Iris pigment epithelial cell (primary cell): Measurements from ENCODE around the gene KCNQ2.
"Not testable (repeated sequence)": the region's sequence is repeated elsewhere in the genome, so short reads cannot be mapped to it uniquely, and the experiment has no call there.

Experiments used
- DNase-seq: peaks from one replicate; pipeline ENCODE4 v3.0.0-alpha.2; 2011; ENCODE audit warnings: low read depth

KCNQ2 gene

GRCh38 chr20:63385819-63386218 lies 86.6 kb downstream of the KCNQ2 start:
- DNase-seq: no peak

DNA sequence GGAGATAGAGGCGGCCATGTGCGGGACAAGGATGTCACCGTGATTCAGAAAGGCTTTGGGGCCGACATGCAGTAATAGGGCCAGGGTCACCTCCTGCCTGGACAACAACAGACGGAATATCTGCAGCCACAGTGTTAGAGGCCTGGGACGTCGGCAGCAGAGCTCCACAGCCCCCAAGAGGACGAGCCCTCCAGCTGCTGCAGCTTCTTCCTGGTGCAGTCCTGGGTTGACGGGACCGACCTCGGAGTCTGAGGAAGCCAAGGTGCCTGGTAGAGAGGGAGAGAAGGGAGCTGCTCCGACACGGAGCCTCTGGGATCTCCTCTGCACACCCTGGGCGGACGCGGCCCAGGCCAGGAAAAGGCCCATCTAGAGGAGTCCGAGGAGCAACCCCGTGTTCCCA lies 88.1 kb downstream of the KCNQ2 start:
- DNase-seq: no peak

GRCh38 chr20:63383556-63383955 lies 88.9 kb downstream of the KCNQ2 start:
- no peak for DNase-seq

GRCh38 chr20:63382551-63383300 lies 89.7 kb downstream of the KCNQ2 start:
- no peak for DNase-seq

DNA sequence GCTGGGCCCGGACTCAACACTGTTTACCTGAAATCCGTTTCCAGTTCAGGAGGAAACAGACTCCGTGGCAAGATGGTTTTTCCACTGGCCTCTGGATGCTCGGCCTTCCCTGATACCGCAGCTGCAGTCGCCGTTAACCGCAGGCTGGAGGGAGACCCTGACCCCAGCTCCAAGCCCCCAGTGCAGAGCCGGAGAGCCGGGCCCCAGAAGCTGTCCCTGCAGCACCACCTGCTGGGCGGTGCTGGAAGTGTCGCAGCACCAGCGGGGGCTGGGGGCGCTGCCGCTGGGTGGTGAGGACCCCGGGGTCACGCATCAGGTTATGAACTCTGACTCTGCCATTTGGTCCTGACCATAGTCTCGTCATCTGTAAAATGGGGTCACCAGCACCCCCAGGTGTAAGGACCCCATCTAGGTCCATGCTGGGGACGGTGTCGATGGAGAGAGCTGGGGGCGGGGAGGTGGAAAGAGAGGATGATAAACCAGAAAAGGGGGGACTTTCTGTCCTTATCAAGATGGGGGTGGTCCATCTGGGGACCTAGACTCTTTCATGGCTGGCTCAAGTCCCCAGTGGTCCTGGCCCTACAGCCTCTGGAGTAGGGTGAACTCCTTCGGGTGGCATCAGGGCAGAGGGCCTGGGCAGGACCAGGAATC lies 90.5 kb downstream of the KCNQ2 start:
- DNase-seq: no peak

DNA sequence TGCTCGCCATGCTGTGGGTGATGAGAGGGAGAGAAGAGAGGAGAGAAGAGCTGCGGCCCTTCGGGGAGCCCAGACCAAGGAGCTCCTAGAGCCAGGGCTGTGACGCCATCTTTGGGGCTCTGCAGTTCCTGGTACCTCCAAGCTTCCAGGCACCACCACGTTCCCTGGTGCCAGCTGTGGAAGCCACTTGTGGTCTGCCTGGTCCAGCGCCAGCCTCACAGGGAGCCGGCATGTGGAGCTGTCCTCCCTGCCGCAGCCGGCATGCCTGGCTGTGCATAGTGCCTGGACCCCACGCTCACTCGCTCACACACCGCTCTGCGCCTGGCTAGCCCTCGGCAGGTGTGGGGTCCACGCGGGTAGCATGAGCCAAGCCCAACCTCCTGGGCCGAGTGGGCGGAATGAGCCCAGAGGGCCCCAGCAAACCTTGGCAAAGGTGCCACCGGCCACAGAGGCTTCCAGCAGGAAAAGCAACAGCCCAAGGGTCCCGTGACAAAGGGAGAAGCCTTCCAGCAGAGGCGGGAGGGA lies 92.0 kb downstream of the KCNQ2 start:
- DNase-seq: no peak

DNA sequence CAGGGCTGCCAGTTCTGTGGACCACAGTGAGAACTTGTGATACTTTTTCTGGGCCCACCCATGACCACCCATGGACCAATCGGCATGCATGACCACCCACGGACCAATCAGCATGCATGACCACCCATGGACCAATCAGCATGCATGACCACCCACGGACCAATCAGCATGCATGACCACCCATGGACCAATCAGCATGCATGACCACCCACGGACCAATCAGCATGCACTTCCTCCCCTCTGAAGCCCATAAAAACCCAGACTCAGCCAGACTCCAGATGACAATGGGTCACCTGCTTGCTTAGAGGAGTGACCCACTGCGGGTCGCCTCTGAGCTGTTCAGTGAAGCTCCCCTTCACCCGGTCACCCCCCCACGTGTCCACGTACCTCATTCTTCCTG lies 92.6 kb downstream of the KCNQ2 start:
- not testable (repeated sequence) for DNase-seq

DNA sequence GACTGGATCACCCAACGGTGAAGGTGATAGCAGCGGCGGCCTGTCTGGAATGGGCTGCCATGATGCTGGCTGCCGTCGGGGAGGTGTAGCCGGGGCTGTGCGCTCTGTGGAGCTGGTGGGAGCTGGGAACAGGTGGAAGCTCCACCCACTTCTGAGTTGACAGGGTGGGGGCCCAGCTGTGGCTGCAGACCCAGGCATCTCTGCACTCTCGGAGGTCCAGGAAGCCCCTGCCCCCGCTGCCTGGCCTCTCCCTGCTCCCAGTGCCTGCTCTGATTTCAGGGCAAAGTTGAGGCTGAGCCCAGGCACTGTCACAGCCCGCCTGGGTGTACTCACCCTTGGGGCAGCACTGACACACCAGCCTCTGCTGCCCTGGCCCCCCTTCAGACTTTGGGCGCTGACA lies 93.2 kb downstream of the KCNQ2 start:
- no peak for DNase-seq

GRCh38 chr20:63378626-63379025 lies 93.8 kb downstream of the KCNQ2 start:
- no peak for DNase-seq

GRCh38 chr20:63377951-63378381 lies 94.5 kb downstream of the KCNQ2 start:
- DNase-seq: no peak

- DNase-seq: no peak
Measured at GRCh38 chr20:63377256-63377941, 95.1 kb downstream of the KCNQ2 start.

- DNase-seq: no peak
Measured at GRCh38 chr20:63376283-63377250, 95.9 kb downstream of the KCNQ2 start.

DNA sequence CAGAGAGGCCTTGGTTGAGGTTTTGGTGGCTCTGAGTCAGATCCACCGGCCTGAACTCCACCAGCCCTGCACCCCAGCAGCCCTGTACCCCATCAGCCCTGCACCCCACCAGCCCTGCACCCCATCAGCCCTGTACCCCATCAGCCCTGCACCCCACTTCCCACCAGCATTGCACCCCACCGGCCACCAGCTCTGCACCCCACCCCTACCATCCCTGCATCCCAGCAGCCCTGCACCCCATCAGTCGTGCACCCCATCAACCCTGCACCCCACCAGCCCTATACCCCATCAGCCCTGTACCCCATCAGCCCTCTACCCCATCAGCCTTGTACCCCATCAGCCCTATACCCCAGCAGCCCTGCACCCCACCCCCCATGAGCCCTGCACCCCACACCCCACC lies 97.0 kb downstream of the KCNQ2 start:
- no peak for DNase-seq

GRCh38 chr20:63374504-63374903 lies 98.0 kb downstream of the KCNQ2 start:
- no peak for DNase-seq

DNA sequence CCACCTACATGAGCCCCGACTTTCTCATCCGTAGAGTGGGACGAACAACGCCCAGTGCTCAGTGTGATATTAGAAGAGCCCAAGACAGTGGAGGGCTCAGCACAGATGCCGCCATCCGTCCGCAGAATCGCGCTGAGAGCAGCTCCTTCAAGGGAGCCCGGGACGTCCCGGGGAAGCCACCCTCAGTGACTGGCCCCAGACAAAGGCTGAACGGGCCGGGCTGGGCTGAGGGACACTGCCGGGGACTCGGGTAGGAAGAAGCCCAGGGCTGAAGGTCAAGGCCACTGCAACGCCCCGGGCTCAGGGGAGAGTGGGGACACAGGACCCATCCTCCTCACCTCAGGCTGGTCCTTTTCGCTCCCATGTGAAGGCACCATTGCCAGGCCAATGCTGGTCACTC lies 98.5 kb downstream of the KCNQ2 start:
- no peak for DNase-seq

GRCh38 chr20:63372971-63373885 lies 99.2 kb downstream of the KCNQ2 start:
- no peak for DNase-seq

- DNase-seq: no peak
Measured at GRCh38 chr20:63371291-63371865, 101.1 kb downstream of the KCNQ2 start.

- no peak for DNase-seq
Measured at GRCh38 chr20:63370618-63371187, 101.8 kb downstream of the KCNQ2 start.

GRCh38 chr20:63369724-63370617 lies 102.5 kb downstream of the KCNQ2 start:
- no peak for DNase-seq
